Esophagus muscularis mucosa (tissue), 4 donors: ENCODE data around the gene RGS19. TPM values are rescaled to one million over a fixed set of nuclear protein-coding genes. Genes with fewer than 3 reads are reported as not detected.

ENCODE experiments used
- DNase-seq: peaks from one replicate; pipeline ENCODE4 v3.0.0-alpha.2; 2017; ENCODE audit errors: extremely low spot score
- H3K27ac ChIP-seq, 4 donors: fragments of 200-600 bp; sonication (generic); replicated peaks in 1 of 4; 1 replicate in 3 of 4; 2 replicates in 1 of 4; pipeline ENCODE4 v1.5.1; 2016 to 2019; ENCODE audit warnings: mild to moderate bottlenecking in 1 of 4
- H3K27me3 ChIP-seq, 4 donors: fragments of 200-600 bp; sonication (generic); one replicate each; pipeline versions ENCODE4 v1.5.1 to v1.6.0; 2016 to 2019
- H3K36me3 ChIP-seq, 4 donors: fragments of 200-600 bp; sonication (generic); one replicate each; pipeline ENCODE4 v1.5.1; 2016 to 2019
- H3K4me1 ChIP-seq, 4 donors: fragments of 200-600 bp; sonication (generic); one replicate each; pipeline ENCODE4 v1.5.1; 2016 to 2019
- H3K4me3 ChIP-seq, 4 donors: fragments of 200-600 bp; sonication (generic); 1 replicate in 2 of 4; 2 replicates in 2 of 4; pipeline ENCODE4 v1.5.1; 2016 to 2019; ENCODE audit warnings: mild to moderate bottlenecking in 4 of 4, moderate library complexity in 1 of 4
- H3K9me3 ChIP-seq, 4 donors: fragments of 200-600 bp; sonication (generic); 1 replicate in 3 of 4; 2 replicates in 1 of 4; pipeline ENCODE4 v1.5.1; 2016 to 2019
- CTCF ChIP-seq, 3 experiments: fragments of 200-600 bp in 2 of 3; fragments of 450-650 bp in 1 of 3; sonication (generic) in 2 of 3; IDR thresholded peaks; one replicate each; pipeline ENCODE4 v1.5.1; 2017 to 2019; ENCODE audit warnings: antibody characterized with exemption in 3 of 3, mild to moderate bottlenecking in 2 of 3, moderate library complexity in 1 of 3
- EP300 ChIP-seq: sonication (generic); formaldehyde crosslinking; IDR thresholded peaks from one replicate; pipeline ENCODE4 v1.6.1; 2017; ENCODE audit warnings: antibody characterized with exemption
- POLR2A ChIP-seq: fragments of 450-650 bp; IDR thresholded peaks from one replicate; pipeline ENCODE4 v1.6.1; 2017; ENCODE audit warnings: antibody characterized with exemption, moderate library complexity, mild to moderate bottlenecking, low read depth
- POLR2AphosphoS5 ChIP-seq, 2 donors: sonication (generic); formaldehyde crosslinking; IDR thresholded peaks; one replicate each; pipeline ENCODE4 v1.6.1; 2017; ENCODE audit warnings: antibody characterized with exemption in 2 of 2
- WGBS: methylation state at CpG from one replicate; pipeline ENCODE4 v1.1.5; 2018; 5-methylcytosine and 5-hydroxymethylcytosine counted together
- intact Hi-C: fragments of 100-400 bp; cut with DNase I; formaldehyde crosslinking; loops from one replicate; pipeline ENCODE4 v1.15.1; 2023
- total RNA-seq, 4 donors: library from RNA; depleted of rRNA; stranded (reverse); fragments of >200 nt; gene quantifications; one replicate each; pipeline versions ENCODE4 v1.1.0 to v1.2.1, GENCODE V29; 2016

The RGS19 gene
- total RNA-seq, 4 donors from 2014 or later = 11.4 to 17.7 (median 12.7) TPM

GRCh38 chr20:64068386-64069208 lies 10.7 kb downstream of the RGS19 start:
- Histone ChIP-seq H3K9me3 (no peaks in the 10 kb centered on the region), H3K27me3 (no peaks in the 10 kb centered on the region), H3K36me3 (peaks cover 6 to 37% (median 28%) of the 10 kb centered on the region in 4 donors), H3K27ac (no peak overlapping the region), H3K4me1 (peaks cover 14 to 28% (median 23%) of the 10 kb centered on the region in 4 donors), H3K4me3 (no peak overlapping the region)
- intact Hi-C loops = no loop called here
- DNase-seq = no peak
- 50% methylated on average over 2 of the region's 12 CpGs for WGBS
- TF ChIP-seq CTCF (IDR thresholded peaks at IDR 0.05) (no peak), POLR2A (no peak), POLR2AphosphoS5 (IDR thresholded peaks at IDR 0.05) (no peak), EP300 (no peak)

- H3K27ac ChIP-seq = no peak overlapping the region
- H3K4me1 ChIP-seq = peaks cover 15 to 30% (median 26%) of the 10 kb centered on the region in 4 donors
- no peaks in the 10 kb centered on the region for H3K9me3 ChIP-seq
- H3K27me3 ChIP-seq = no peaks in the 10 kb centered on the region
- intact Hi-C loops = no loop called here
- DNase-seq = no peak
- WGBS = 81% methylated on average over 3 of the region's 12 CpGs
- H3K36me3 ChIP-seq = peaks cover 4 to 30% (median 20%) of the 10 kb centered on the region in 4 donors
- no peak overlapping the region for H3K4me3 ChIP-seq
- no peak for TF ChIP-seq EP300
- no peak for TF ChIP-seq CTCF (IDR thresholded peaks at IDR 0.05)
Measured at GRCh38 chr20:64067733-64068307, 11.5 kb downstream of the RGS19 start.

- Histone ChIP-seq H3K4me1 (peaks cover 21 to 37% (median 32%) of the 10 kb centered on the region in 4 donors), H3K36me3 (peaks cover 0 to 23% (median 13%) of the 10 kb centered on the region in 4 donors), H3K9me3 (no peaks in the 10 kb centered on the region), H3K4me3 (no peak overlapping the region), H3K27me3 (no peaks in the 10 kb centered on the region), H3K27ac (no peak overlapping the region)
- 81% methylated on average over 4 of the region's 6 CpGs for WGBS
- intact Hi-C loops = no loop called here
- no peak for DNase-seq
- no peak for TF ChIP-seq POLR2A
- no peak for TF ChIP-seq CTCF (IDR thresholded peaks at IDR 0.05)
- no peak for TF ChIP-seq EP300
- TF ChIP-seq POLR2AphosphoS5 (IDR thresholded peaks at IDR 0.05) = no peak
Measured at GRCh38 chr20:64067005-64067632, 12.2 kb downstream of the RGS19 start.

- WGBS = 43% methylated on average over 3 of the region's 5 CpGs
- Histone ChIP-seq H3K4me1 (peaks cover 22 to 40% (median 34%) of the 10 kb centered on the region in 4 donors), H3K36me3 (peaks cover 0 to 15% (median 6%) of the 10 kb centered on the region in 4 donors), H3K4me3 (no peak overlapping the region), H3K27me3 (no peaks in the 10 kb centered on the region), H3K27ac (no peak overlapping the region), H3K9me3 (no peaks in the 10 kb centered on the region)
- no peak for DNase-seq
- intact Hi-C loops = no loop called here
- TF ChIP-seq EP300 (no peak), CTCF (IDR thresholded peaks at IDR 0.05) (no peak), POLR2AphosphoS5 (IDR thresholded peaks at IDR 0.05) (no peak), POLR2A (no peak)
Measured at GRCh38 chr20:64065974-64066343, 13.4 kb downstream of the RGS19 start.
